ENCODE measurements around the gene NUP62. TPM values are rescaled to one million over a fixed set of nuclear protein-coding genes. Genes with fewer than 3 reads are reported as not detected.

Gene NUP62
- total and polyA plus RNA-seq, 2 of the 8 experiments (the other 6 are each of a cell fraction or from before 2014, with no cell fraction given): 50.0 to 107 TPM

GRCh38 chr19:49883094-49883493 lies 46.2 kb downstream of the NUP62 start (continued):
- TF ChIP-seq TEAD4 (IDR thresholded peaks at IDR 0.05; ENCODE audit: low read depth, low read length) (no peak), BRCA1 (IDR thresholded peaks at IDR 0.05; ENCODE audit: low read depth, low read length) (no peak), CEBPB (IDR thresholded peaks at IDR 0.05; ENCODE audit: low read depth, low read length) (no peak), HDAC6 (IDR thresholded peaks at IDR 0.05; ENCODE audit: low read depth, low read length) (no peak), SIRT6 (IDR thresholded peaks at IDR 0.05; ENCODE audit: low read length) (no peak), SP2 (IDR thresholded peaks at IDR 0.05; ENCODE audit: low read length) (no peak), CBX5 (IDR thresholded peaks at IDR 0.05; ENCODE audit: low read depth, low read length) (no peak)

All from H1 (cell line).